HL-60 (cell line): Measurements from ENCODE around the gene ABCB6.

Experiments used
- CTCF ChIP-seq: IDR thresholded peaks from one replicate; pipeline ENCODE4 v1.5.1; 2011; ENCODE audit warnings: low read length, control low read depth, inconsistent platforms; ENCODE audit not compliant: insufficient read depth
- GABPA ChIP-seq: IDR thresholded peaks from 2 replicates; pipeline ENCODE4 v1.6.1; 2012; ENCODE audit warnings: low read depth
- POLR2AphosphoS5 ChIP-seq: IDR thresholded peaks from 2 replicates; pipeline ENCODE4 v1.6.1; 2012; ENCODE audit warnings: low read depth
- REST ChIP-seq: IDR thresholded peaks from 2 replicates; pipeline ENCODE4 v1.6.1; 2012; ENCODE audit warnings: low read depth; ENCODE audit not compliant: insufficient replicate concordance
- SPI1 ChIP-seq: IDR thresholded peaks from 2 replicates; pipeline ENCODE4 v1.6.1; 2012; ENCODE audit warnings: low read depth, mild to moderate bottlenecking, borderline replicate concordance

- no peak for TF ChIP-seq CTCF
- no peak for TF ChIP-seq POLR2AphosphoS5
- TF ChIP-seq REST = no peak
- no peak for TF ChIP-seq SPI1
- TF ChIP-seq GABPA = no peak
Observed at GRCh38 chr2:219214786-219215185, 4.0 kb downstream of the ABCB6 start.
